GM23338 (cell line): ENCODE results near the gene EVC. TPM values are rescaled to one million over a fixed set of nuclear protein-coding genes. Genes with fewer than 3 reads are reported as not detected.

ENCODE experiments used
- ATAC-seq: fragments of 200-7000 bp; cut with Tn5 transposase; 3 replicates; pipeline ENCODE4 v1.9.1; 2020
- DNase-seq: peaks from one replicate; pipeline ENCODE4 v3.0.0-alpha.2; 2015; ENCODE audit warnings: low spot score
- H2AFZ ChIP-seq: fragments of 200-600 bp; sonication (generic); 2 replicates; pipeline ENCODE4 v1.8.0; 2016; ENCODE audit warnings: antibody characterized with exemption, mild to moderate bottlenecking, moderate library complexity
- H3F3A ChIP-seq: fragments of 200-600 bp; sonication (generic); replicated peaks from 2 replicates; pipeline ENCODE4 v1.8.0; 2017; ENCODE audit warnings: antibody characterized with exemption, mixed run types, low read depth
- H3K27ac ChIP-seq: fragments of 200-600 bp; sonication (generic); 2 replicates; pipeline ENCODE4 v1.6.1; 2016; ENCODE audit warnings: low read depth
- H3K27me3 ChIP-seq: fragments of 200-600 bp; sonication (generic); 2 replicates; pipeline ENCODE4 v1.8.0; 2016; ENCODE audit warnings: mild to moderate bottlenecking, mixed run types, moderate library complexity; ENCODE audit not compliant: insufficient read depth
- H3K36me3 ChIP-seq: fragments of 200-600 bp; sonication (generic); 2 replicates; pipeline ENCODE4 v1.8.0; 2016; ENCODE audit warnings: mild to moderate bottlenecking; ENCODE audit not compliant: insufficient read depth
- H3K4me1 ChIP-seq: fragments of 200-600 bp; sonication (generic); 2 replicates; pipeline ENCODE4 v1.8.0; 2016; ENCODE audit warnings: mild to moderate bottlenecking, moderate library complexity; ENCODE audit not compliant: insufficient read depth
- H3K4me2 ChIP-seq: fragments of 200-600 bp; sonication (generic); 2 replicates; pipeline ENCODE4 v1.7.1; 2017; ENCODE audit warnings: mixed run types
- H3K4me3 ChIP-seq: fragments of 200-600 bp; sonication (generic); 2 replicates; pipeline ENCODE4 v1.6.1; 2016; ENCODE audit warnings: mixed run types
- H3K79me2 ChIP-seq: fragments of 200-600 bp; sonication (generic); replicated peaks from 2 replicates; pipeline ENCODE4 v1.8.0; 2017; ENCODE audit warnings: mild to moderate bottlenecking; ENCODE audit not compliant: insufficient read depth
- H3K9me2 ChIP-seq: fragments of 200-600 bp; sonication (generic); 2 replicates; pipeline ENCODE4 v1.8.0; 2017; ENCODE audit not compliant: insufficient read depth
- H4K20me1 ChIP-seq: fragments of 200-600 bp; sonication (generic); replicated peaks from 2 replicates; pipeline ENCODE4 v1.8.0; 2017; ENCODE audit warnings: mild to moderate bottlenecking; ENCODE audit not compliant: insufficient read depth
- H3K27ac Mint-ChIP-seq: 2 replicates; pipeline ENCODE4 v1.8.0; 2020; ENCODE audit warnings: inconsistent platforms, mild to moderate bottlenecking, moderate library complexity, mixed read lengths
- H3K27me3 Mint-ChIP-seq: 3 replicates; pipeline ENCODE4 v1.8.0; 2022; ENCODE audit warnings: low read depth, mild to moderate bottlenecking, moderate library complexity, mixed read lengths, inconsistent platforms; ENCODE audit not compliant: insufficient read depth, poor library complexity
- H3K36me3 Mint-ChIP-seq: 3 replicates; pipeline ENCODE4 v1.8.0; 2021; ENCODE audit warnings: low read depth, mild to moderate bottlenecking, inconsistent platforms, moderate library complexity, mixed read lengths
- H3K4me1 Mint-ChIP-seq: 3 replicates; pipeline ENCODE4 v1.8.0; 2020; ENCODE audit warnings: mild to moderate bottlenecking, inconsistent platforms, mixed read lengths
- H3K4me3 Mint-ChIP-seq: 3 replicates; pipeline ENCODE4 v1.8.0; 2021; ENCODE audit warnings: moderate library complexity, mild to moderate bottlenecking, inconsistent platforms, mixed read lengths
- H3K9me3 Mint-ChIP-seq: 3 replicates; pipeline ENCODE4 v1.8.0; 2020; ENCODE audit warnings: moderate library complexity, mild to moderate bottlenecking, inconsistent platforms, mixed read lengths
- CREB1 ChIP-seq: fragments of 250-450 bp; sonication (Bioruptor Pico); IDR thresholded peaks from 2 replicates; pipeline ENCODE4 v1.5.0; 2020; ENCODE audit warnings: low read depth, mild to moderate bottlenecking, moderate library complexity
- EZH2 ChIP-seq: fragments of 200-600 bp; sonication (generic); IDR thresholded peaks from one replicate; pipeline ENCODE4 v1.8.0; 2017; ENCODE audit warnings: antibody characterized with exemption, mild to moderate bottlenecking, low read depth; ENCODE audit not compliant: unreplicated experiment
- EZH2phosphoT487 ChIP-seq: fragments of 200-600 bp; sonication (generic); IDR thresholded peaks from one replicate; pipeline ENCODE4 v1.8.1; 2018; ENCODE audit warnings: antibody characterized with exemption; ENCODE audit not compliant: unreplicated experiment
- ZNF114 ChIP-seq: fragments of 250-450 bp; sonication (Bioruptor Pico); IDR thresholded peaks from 2 replicates; pipeline ENCODE4 v1.5.0; 2020; ENCODE audit warnings: mild to moderate bottlenecking, moderate library complexity
- polyA plus RNA-seq: library from polyadenylated mRNA; unstranded; fragments of >200 nt; fragmentation: Nextera tagmentation; extraction: Ambion mirVana; gene quantifications from 2 replicates; pipeline ENCODE4 v1.2.1, GENCODE V29; 2016
- total RNA-seq: library from RNA; depleted of rRNA; stranded (reverse); fragments of >200 nt; shearing (Covaris generic); gene quantifications from 2 replicates; pipeline ENCODE4 v1.2.3, GENCODE V29; 2014
- TF ChIP-seq, protein P1 (sequence below): fragments of 250-450 bp; sonication (Bioruptor Pico); IDR thresholded peaks from 2 replicates; pipeline ENCODE4 v1.5.0; 2020; ENCODE audit warnings: mild to moderate bottlenecking, moderate library complexity

Gene EVC
- total and polyA plus RNA-seq, 2 experiments from 2014 or later, result 1.7 to 12.8 TPM

GRCh38 chr4:5707778-5708448 is 3.1 kb upstream of the EVC start:
- no peak overlapping the region for H3K27ac Mint-ChIP-seq

More at GRCh38 chr4:5707778-5708448, 3.1 kb upstream of the EVC start:
- Histone ChIP-seq H4K20me1 (no peaks in the 10 kb centered on the region; the same call in 1 of the 2 replicates), H3K27ac (no peak overlapping the region), H3K4me2 (peak overlapping the region; percentile 88), H3K4me1 (peaks cover 8% of the 10 kb centered on the region; the same call in 1 of the 2 replicates), H3K27me3 (peaks cover 26% of the 10 kb centered on the region), H3K36me3 (no peaks in the 10 kb centered on the region; the same call in 1 of the 2 replicates), H3K4me3 (peak overlapping the region; percentile 76), H3K9me2 (no peaks in the 10 kb centered on the region), H3F3A (no peaks in the 10 kb centered on the region), H3K79me2 (0 out of 2 replicates have a peak, but pooled peaks cover 3% of the 10 kb centered on the region), H2AFZ (peak overlapping the region; percentile 99)
- Mint-ChIP-seq H3K9me3 (peaks cover 22% of the 10 kb centered on the region), H3K4me1 (peaks cover 25% of the 10 kb centered on the region), H3K4me3 (peak overlapping the region; percentile 69), H3K36me3 (peaks cover 24% of the 10 kb centered on the region), H3K27me3 (peaks cover 36% of the 10 kb centered on the region)
- TF ChIP-seq EZH2phosphoT487 (no peak), EZH2 (no peak), CREB1 (CRISPR knock-in tag) (no peak), ZNF114 (no peak)
- TF ChIP-seq, protein P1, sequence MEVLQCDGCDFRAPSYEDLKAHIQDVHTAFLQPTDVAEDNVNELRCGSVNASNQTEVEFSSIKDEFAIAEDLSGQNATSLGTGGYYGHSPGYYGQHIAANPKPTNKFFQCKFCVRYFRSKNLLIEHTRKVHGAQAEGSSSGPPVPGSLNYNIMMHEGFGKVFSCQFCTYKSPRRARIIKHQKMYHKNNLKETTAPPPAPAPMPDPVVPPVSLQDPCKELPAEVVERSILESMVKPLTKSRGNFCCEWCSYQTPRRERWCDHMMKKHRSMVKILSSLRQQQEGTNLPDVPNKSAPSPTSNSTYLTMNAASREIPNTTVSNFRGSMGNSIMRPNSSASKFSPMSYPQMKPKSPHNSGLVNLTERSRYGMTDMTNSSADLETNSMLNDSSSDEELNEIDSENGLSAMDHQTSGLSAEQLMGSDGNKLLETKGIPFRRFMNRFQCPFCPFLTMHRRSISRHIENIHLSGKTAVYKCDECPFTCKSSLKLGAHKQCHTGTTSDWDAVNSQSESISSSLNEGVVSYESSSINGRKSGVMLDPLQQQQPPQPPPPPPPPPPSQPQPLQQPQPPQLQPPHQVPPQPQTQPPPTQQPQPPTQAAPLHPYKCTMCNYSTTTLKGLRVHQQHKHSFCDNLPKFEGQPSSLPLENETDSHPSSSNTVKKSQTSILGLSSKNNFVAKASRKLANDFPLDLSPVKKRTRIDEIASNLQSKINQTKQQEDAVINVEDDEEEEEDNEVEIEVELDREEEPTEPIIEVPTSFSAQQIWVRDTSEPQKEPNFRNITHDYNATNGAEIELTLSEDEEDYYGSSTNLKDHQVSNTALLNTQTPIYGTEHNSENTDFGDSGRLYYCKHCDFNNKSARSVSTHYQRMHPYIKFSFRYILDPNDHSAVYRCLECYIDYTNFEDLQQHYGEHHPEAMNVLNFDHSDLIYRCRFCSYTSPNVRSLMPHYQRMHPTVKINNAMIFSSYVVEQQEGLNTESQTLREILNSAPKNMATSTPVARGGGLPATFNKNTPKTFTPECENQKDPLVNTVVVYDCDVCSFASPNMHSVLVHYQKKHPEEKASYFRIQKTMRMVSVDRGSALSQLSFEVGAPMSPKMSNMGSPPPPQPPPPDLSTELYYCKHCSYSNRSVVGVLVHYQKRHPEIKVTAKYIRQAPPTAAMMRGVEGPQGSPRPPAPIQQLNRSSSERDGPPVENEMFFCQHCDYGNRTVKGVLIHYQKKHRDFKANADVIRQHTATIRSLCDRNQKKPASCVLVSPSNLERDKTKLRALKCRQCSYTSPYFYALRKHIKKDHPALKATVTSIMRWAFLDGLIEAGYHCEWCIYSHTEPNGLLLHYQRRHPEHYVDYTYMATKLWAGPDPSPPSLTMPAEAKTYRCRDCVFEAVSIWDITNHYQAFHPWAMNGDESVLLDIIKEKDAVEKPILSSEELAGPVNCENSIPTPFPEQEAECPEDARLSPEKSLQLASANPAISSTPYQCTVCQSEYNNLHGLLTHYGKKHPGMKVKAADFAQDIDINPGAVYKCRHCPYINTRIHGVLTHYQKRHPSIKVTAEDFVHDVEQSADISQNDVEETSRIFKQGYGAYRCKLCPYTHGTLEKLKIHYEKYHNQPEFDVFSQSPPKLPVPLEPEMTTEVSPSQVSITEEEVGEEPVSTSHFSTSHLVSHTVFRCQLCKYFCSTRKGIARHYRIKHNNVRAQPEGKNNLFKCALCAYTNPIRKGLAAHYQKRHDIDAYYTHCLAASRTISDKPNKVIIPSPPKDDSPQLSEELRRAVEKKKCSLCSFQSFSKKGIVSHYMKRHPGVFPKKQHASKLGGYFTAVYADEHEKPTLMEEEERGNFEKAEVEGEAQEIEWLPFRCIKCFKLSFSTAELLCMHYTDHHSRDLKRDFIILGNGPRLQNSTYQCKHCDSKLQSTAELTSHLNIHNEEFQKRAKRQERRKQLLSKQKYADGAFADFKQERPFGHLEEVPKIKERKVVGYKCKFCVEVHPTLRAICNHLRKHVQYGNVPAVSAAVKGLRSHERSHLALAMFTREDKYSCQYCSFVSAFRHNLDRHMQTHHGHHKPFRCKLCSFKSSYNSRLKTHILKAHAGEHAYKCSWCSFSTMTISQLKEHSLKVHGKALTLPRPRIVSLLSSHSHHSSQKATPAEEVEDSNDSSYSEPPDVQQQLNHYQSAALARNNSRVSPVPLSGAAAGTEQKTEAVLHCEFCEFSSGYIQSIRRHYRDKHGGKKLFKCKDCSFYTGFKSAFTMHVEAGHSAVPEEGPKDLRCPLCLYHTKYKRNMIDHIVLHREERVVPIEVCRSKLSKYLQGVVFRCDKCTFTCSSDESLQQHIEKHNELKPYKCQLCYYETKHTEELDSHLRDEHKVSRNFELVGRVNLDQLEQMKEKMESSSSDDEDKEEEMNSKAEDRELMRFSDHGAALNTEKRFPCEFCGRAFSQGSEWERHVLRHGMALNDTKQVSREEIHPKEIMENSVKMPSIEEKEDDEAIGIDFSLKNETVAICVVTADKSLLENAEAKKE (CRISPR knock-in tag), result no peak
- ATAC-seq, result peak; percentile 71
- peak; percentile 68 for DNase-seq
